Natural killer cell (primary cell): ENCODE data around the gene FLRT2. TPM values are rescaled to one million over a fixed set of nuclear protein-coding genes. Genes with fewer than 3 reads are reported as not detected.
A peak's percentile ranks its signal among the peaks of the same experiment; 100 is the strongest.

Experiments
- ATAC-seq, 3 donors: fragments of 150-1000 bp in 2 of 3; fragments of 200-7000 bp in 1 of 3; cut with Tn5 transposase; 1 replicate in 1 of 3; 2 replicates in 2 of 3; pipeline ENCODE4 v1.10.0; 2021; ENCODE audit warnings: mild to moderate bottlenecking in 2 of 3, moderate library complexity in 2 of 3
- DNase-seq, 2 donors: peaks; one replicate each; pipeline versions ENCODE4 v3.0.0 to v3.0.0-alpha.2; 2013 to 2021; ENCODE audit warnings: mixed read lengths in 1 of 2
- H3K27ac ChIP-seq: one replicate; pipeline ENCODE4 v1.5.1; 2013; ENCODE audit warnings: mild to moderate bottlenecking, low read length
- H3K27me3 ChIP-seq: one replicate; pipeline ENCODE4 v1.6.1; 2013; ENCODE audit warnings: low read length; ENCODE audit not compliant: control insufficient read depth, insufficient read depth
- H3K36me3 ChIP-seq: one replicate; pipeline ENCODE4 v1.6.1; 2013; ENCODE audit warnings: low read length; ENCODE audit not compliant: control insufficient read depth, insufficient read depth
- H3K4me1 ChIP-seq: one replicate; pipeline ENCODE4 v1.6.1; 2013; ENCODE audit warnings: low read length; ENCODE audit not compliant: control insufficient read depth, insufficient read depth
- H3K4me3 ChIP-seq: one replicate; pipeline ENCODE4 v1.5.1; 2013; ENCODE audit warnings: low read length
- H3K9me3 ChIP-seq: one replicate; pipeline ENCODE4 v1.6.1; 2013; ENCODE audit warnings: low read length; ENCODE audit not compliant: control insufficient read depth, insufficient read depth
- H3K27ac Mint-ChIP-seq, 2 donors: one replicate each; pipeline ENCODE4 v1.8.0; 2022; ENCODE audit warnings: mild to moderate bottlenecking in 2 of 2, mixed read lengths in 2 of 2, moderate library complexity in 1 of 2
- H3K27me3 Mint-ChIP-seq, 2 donors: one replicate each; pipeline ENCODE4 v1.8.0; 2022; ENCODE audit warnings: low read depth in 2 of 2, mixed read lengths in 2 of 2
- H3K36me3 Mint-ChIP-seq: one replicate; pipeline ENCODE4 v1.8.0; 2022; ENCODE audit warnings: mixed read lengths
- H3K4me1 Mint-ChIP-seq, 2 donors: one replicate each; pipeline ENCODE4 v1.8.0; 2022; ENCODE audit warnings: mixed read lengths in 2 of 2
- H3K4me3 Mint-ChIP-seq: one replicate; pipeline ENCODE4 v1.8.0; 2022; ENCODE audit warnings: mild to moderate bottlenecking, moderate library complexity, mixed read lengths
- H3K9me3 Mint-ChIP-seq, 2 donors: one replicate each; pipeline ENCODE4 v1.8.0; 2022; ENCODE audit warnings: mixed read lengths in 2 of 2
- WGBS: methylation state at CpG from one replicate; pipeline ENCODE4 v1.1.7; 2013; ENCODE audit warnings: missing lambda C conversion rate; ENCODE audit not compliant: insufficient coverage; 5-methylcytosine and 5-hydroxymethylcytosine counted together
- intact Hi-C: fragments of 100-400 bp; cut with micrococcal nuclease; formaldehyde crosslinking; loops from one replicate; pipeline ENCODE4 v1.14.2; 2022
- total RNA-seq, 4 donors: library from RNA; stranded (reverse); fragments of 120-200 nt in 1 of 4; gene quantifications; one replicate each; pipeline versions ENCODE4 v1.2.3 to v1.2.4, GENCODE V29; 2013 to 2022
- TF ChIP-seq, protein P1 (sequence below): fragments of 200-600 bp; IDR thresholded peaks from one replicate; pipeline ENCODE4 v1.8.0; 2022; ENCODE audit warnings: antibody characterized with exemption

Gene FLRT2, protein sequence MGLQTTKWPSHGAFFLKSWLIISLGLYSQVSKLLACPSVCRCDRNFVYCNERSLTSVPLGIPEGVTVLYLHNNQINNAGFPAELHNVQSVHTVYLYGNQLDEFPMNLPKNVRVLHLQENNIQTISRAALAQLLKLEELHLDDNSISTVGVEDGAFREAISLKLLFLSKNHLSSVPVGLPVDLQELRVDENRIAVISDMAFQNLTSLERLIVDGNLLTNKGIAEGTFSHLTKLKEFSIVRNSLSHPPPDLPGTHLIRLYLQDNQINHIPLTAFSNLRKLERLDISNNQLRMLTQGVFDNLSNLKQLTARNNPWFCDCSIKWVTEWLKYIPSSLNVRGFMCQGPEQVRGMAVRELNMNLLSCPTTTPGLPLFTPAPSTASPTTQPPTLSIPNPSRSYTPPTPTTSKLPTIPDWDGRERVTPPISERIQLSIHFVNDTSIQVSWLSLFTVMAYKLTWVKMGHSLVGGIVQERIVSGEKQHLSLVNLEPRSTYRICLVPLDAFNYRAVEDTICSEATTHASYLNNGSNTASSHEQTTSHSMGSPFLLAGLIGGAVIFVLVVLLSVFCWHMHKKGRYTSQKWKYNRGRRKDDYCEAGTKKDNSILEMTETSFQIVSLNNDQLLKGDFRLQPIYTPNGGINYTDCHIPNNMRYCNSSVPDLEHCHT
- total RNA-seq, result not detected
- total RNA-seq (2013), result not detected

DNA sequence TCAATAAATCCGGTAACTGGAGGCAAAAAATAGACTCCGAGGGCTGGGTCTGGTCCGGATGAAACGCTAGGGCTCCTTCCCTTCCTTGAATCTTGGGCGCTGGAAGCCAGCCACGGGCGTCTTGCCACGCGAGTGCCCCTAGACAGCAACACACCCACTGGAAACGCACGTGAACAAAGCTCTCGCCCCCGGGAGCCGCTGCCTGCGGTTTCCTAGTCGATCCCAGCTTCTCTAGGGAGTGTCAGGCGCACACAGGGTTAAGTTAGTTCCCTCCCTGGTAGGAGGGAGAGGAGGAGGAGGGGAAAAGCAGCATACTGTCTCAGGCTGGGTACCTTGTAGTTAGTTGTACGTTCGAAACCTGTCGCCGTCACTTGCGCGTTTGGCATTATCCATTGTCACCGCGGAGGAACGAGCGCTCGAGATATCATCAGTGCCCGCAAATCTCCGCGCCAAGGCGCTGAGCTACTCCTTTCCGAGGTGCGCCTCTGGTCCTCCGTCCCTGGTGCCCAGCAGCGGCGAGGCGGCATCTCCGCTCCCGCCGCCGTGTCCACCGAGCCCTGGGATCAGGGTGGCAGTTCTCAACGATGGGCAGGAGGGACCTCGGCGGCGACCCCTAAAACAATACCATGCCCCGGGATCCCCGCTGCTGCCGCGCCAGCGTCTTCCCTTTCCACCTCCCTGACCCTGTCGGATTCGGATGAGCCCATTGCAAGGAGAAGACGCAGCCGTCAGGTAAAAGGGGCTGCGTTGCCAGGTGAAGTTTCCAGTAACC, at the start of gene FLRT2:
FLRT2 (plus strand) TSS at position 342 of the 772 bp plus-strand sequence. CDS start 91,371 bp downstream, outside the sequence.
- Mint-ChIP-seq H3K36me3 (no peaks in the 10 kb centered on the region), H3K9me3 (no peaks in the 10 kb centered on the region), H3K4me3 (peak within 1 kb of the TSS; percentile 37), H3K4me1 (peaks cover 21 to 40% of the 10 kb centered on the region in 2 donors), H3K27ac (no peak within 1 kb of the TSS), H3K27me3 (peaks cover 59 to 81% of the 10 kb centered on the region in 2 donors)
- DNase-seq (no peak), ATAC-seq (no peak)
- Histone ChIP-seq H3K4me3 (no peak within 1 kb of the TSS), H3K27ac (no peak within 1 kb of the TSS), H3K36me3 (no peaks in the 10 kb centered on the region), H3K9me3 (no peaks in the 10 kb centered on the region), H3K27me3 (peaks cover 24% of the 10 kb centered on the region), H3K4me1 (peaks cover 20% of the 10 kb centered on the region)
- intact Hi-C loops, result no loop called here
- WGBS, result 3% methylated on average over 57 of the region's 57 CpGs
- TF ChIP-seq, protein P1, sequence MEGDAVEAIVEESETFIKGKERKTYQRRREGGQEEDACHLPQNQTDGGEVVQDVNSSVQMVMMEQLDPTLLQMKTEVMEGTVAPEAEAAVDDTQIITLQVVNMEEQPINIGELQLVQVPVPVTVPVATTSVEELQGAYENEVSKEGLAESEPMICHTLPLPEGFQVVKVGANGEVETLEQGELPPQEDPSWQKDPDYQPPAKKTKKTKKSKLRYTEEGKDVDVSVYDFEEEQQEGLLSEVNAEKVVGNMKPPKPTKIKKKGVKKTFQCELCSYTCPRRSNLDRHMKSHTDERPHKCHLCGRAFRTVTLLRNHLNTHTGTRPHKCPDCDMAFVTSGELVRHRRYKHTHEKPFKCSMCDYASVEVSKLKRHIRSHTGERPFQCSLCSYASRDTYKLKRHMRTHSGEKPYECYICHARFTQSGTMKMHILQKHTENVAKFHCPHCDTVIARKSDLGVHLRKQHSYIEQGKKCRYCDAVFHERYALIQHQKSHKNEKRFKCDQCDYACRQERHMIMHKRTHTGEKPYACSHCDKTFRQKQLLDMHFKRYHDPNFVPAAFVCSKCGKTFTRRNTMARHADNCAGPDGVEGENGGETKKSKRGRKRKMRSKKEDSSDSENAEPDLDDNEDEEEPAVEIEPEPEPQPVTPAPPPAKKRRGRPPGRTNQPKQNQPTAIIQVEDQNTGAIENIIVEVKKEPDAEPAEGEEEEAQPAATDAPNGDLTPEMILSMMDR, result no peak

DNA sequence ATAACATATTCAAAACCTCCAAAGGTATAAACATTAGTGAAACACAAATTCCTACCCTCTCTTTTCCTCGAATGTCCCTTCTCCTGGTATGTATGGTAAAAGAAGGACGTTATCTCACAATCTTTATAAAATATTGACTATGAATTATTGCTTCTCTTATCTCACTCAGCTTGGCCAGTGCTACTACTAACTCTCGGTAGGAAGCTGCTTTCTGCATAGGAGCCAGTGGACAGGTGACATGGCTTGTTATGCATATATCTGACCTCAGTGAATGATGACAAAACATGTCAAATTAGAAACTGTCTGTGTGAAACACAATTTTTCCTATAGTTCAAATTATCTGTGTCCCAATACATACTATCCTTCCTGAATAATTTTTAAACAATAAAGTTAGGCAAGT, 48.5 kb upstream of the FLRT2 start:
- TF ChIP-seq, protein P1, result no peak
- Histone ChIP-seq H3K4me1 (no peaks in the 10 kb centered on the region), H3K9me3 (no peaks in the 10 kb centered on the region), H3K36me3 (no peaks in the 10 kb centered on the region), H3K27ac (no peak overlapping the region), H3K27me3 (no peaks in the 10 kb centered on the region), H3K4me3 (no peak overlapping the region)
- peaks cover 16 to 18% of the 10 kb centered on the region in 2 donors for H3K4me1 Mint-ChIP-seq
- no peaks in the 10 kb centered on the region for H3K9me3 Mint-ChIP-seq
- ATAC-seq, result no peak
- no peak for DNase-seq
- H3K36me3 Mint-ChIP-seq, result no peaks in the 10 kb centered on the region
- no peak overlapping the region for H3K27ac Mint-ChIP-seq
- H3K4me3 Mint-ChIP-seq, result no peak overlapping the region
- intact Hi-C loops, result no loop called here
- H3K27me3 Mint-ChIP-seq, result no peaks in the 10 kb centered on the region
- WGBS, result 73% methylated on average over 1 of the region's 3 CpGs

DNA sequence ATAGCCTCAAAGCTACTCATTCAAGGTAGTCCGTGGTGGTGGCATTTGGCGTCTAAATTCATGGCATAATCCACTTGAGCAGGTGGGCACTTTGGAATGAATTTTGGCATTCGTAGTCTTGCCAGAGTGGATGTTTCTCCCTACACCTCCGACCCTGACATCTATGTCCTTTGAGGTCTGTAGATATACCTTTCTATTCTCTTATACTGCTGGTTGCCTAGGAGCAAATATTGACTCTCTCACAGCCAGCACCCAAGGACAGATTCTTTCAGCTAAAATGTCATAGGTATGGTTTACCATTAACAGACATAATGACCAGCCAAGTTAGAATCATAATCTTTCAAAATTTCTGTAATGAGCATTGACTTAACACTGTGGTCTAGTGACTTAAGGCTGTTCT, 47.4 kb upstream of the FLRT2 start:
- intact Hi-C loops, result no loop called here
- WGBS, result 87% methylated on average over 4 of the region's 4 CpGs

More for the DNA sequence above, 47.4 kb upstream of the FLRT2 start:
- Histone ChIP-seq H3K27ac (no peak overlapping the region), H3K4me3 (no peak overlapping the region), H3K4me1 (no peaks in the 10 kb centered on the region), H3K27me3 (no peaks in the 10 kb centered on the region), H3K9me3 (no peaks in the 10 kb centered on the region), H3K36me3 (no peaks in the 10 kb centered on the region)
- Mint-ChIP-seq H3K9me3 (no peaks in the 10 kb centered on the region), H3K4me1 (peaks cover 16 to 18% of the 10 kb centered on the region in 2 donors), H3K4me3 (no peak overlapping the region), H3K36me3 (no peaks in the 10 kb centered on the region), H3K27me3 (no peaks in the 10 kb centered on the region), H3K27ac (no peak overlapping the region)
- TF ChIP-seq, protein P1, result no peak
- no peak for DNase-seq
- ATAC-seq, result no peak
